Measurements from ENCODE around the gene PLD1.

DNA sequence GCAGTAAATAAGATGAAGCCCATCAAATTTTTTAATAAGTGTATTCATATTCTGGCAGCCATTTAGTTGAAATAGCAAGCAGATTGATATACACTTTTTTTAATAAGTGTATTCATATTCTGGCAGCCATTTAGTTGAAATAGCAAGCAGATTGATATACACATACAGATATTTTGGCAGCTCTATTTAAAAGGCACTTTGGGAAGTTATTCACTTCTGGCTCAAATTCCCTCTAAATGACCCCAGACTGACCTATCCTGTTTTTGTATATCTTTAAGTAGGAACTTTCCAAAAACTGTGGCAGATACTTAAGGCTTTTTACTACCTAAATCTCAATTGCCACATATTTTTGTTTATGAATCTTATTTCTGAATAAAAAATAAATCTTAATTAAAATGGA, 122.3 kb downstream of the PLD1 start:
- TF ChIP-seq EP300 (IDR thresholded peaks at IDR 0.05) (no peak), POLR2A (IDR thresholded peaks at IDR 0.05) (no peak)
- TF ChIP-seq, protein P1, sequence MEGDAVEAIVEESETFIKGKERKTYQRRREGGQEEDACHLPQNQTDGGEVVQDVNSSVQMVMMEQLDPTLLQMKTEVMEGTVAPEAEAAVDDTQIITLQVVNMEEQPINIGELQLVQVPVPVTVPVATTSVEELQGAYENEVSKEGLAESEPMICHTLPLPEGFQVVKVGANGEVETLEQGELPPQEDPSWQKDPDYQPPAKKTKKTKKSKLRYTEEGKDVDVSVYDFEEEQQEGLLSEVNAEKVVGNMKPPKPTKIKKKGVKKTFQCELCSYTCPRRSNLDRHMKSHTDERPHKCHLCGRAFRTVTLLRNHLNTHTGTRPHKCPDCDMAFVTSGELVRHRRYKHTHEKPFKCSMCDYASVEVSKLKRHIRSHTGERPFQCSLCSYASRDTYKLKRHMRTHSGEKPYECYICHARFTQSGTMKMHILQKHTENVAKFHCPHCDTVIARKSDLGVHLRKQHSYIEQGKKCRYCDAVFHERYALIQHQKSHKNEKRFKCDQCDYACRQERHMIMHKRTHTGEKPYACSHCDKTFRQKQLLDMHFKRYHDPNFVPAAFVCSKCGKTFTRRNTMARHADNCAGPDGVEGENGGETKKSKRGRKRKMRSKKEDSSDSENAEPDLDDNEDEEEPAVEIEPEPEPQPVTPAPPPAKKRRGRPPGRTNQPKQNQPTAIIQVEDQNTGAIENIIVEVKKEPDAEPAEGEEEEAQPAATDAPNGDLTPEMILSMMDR (IDR thresholded peaks at IDR 0.05) = no peak
